ENCODE measurements around the gene GFRA1.

GFRA1 gene

GRCh38 chr10:116270126-116270770 lies 2.8 kb downstream of the GFRA1 start (continued):
- TF ChIP-seq ATF2 (tag by site-specific recombination; IDR thresholded peaks at IDR 0.05; ENCODE audit: low read depth) (no peak), KLF10 (tag by site-specific recombination; IDR thresholded peaks at IDR 0.05) (no peak), ZNF776 (tag by site-specific recombination; IDR thresholded peaks at IDR 0.05; ENCODE audit: borderline replicate concordance) (no peak), SALL2 (tag by site-specific recombination; IDR thresholded peaks at IDR 0.05; ENCODE audit: borderline replicate concordance) (no peak), ZNF24 (tag by site-specific recombination; IDR thresholded peaks at IDR 0.05) (no peak), ZNF510 (tag by site-specific recombination; IDR thresholded peaks at IDR 0.05; ENCODE audit: insufficient replicate concordance) (no peak), INSM2 (tag by site-specific recombination; IDR thresholded peaks at IDR 0.05) (no peak), ZNF2 (tag by site-specific recombination; IDR thresholded peaks at IDR 0.05) (no peak)

DNA sequence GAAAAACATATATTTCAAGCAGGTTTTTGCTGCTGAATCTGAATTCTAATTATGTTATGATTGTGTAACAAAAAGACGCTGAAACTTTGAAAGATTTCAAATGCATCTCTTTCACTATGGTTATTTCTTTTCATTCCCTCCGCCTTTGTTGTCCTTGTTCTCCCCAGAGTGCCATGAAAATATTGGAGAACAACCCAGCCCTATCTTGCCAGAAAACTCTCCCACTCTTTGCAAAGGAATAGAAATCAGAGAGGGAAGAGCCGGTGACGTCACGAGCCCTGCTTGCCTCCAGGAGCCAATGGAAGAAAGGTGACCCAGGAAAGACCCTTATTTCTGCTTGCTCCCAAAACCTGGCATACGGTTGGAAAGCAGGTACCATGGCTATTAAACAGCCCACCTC lies 3.4 kb downstream of the GFRA1 start:
- TF ChIP-seq PRDM1 (tag by site-specific recombination; IDR thresholded peaks at IDR 0.05) (no peak), ZSCAN16 (tag by site-specific recombination; IDR thresholded peaks at IDR 0.05) (no peak), ATF2 (tag by site-specific recombination; IDR thresholded peaks at IDR 0.05; ENCODE audit: low read depth) (0 out of 2 replicates have a peak, but pooled peaks have one; percentile 24), ZNF645 (tag by site-specific recombination; IDR thresholded peaks at IDR 0.05) (no peak)
- TF ChIP-seq, protein P1, sequence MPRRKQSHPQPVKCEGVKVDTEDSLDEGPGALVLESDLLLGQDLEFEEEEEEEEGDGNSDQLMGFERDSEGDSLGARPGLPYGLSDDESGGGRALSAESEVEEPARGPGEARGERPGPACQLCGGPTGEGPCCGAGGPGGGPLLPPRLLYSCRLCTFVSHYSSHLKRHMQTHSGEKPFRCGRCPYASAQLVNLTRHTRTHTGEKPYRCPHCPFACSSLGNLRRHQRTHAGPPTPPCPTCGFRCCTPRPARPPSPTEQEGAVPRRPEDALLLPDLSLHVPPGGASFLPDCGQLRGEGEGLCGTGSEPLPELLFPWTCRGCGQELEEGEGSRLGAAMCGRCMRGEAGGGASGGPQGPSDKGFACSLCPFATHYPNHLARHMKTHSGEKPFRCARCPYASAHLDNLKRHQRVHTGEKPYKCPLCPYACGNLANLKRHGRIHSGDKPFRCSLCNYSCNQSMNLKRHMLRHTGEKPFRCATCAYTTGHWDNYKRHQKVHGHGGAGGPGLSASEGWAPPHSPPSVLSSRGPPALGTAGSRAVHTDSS (tag by site-specific recombination; IDR thresholded peaks at IDR 0.05) = no peak
- Histone ChIP-seq H3K4me3 (ENCODE audit: low read depth, low read length) (no peak overlapping the region), H3K4me1 (ENCODE audit: control insufficient read depth, insufficient read depth, low read length) (peaks cover 3% of the 10 kb centered on the region; the same call in 1 of the 2 replicates), H3K9me3 (ENCODE audit: control insufficient read depth, insufficient read depth, low read depth, low read length) (no peaks in the 10 kb centered on the region), H3K36me3 (ENCODE audit: control insufficient read depth in 2 of 2, insufficient read depth in 1 of 2, low read length in 2 of 2) (no peaks in the 10 kb centered on the region), H3K27ac (ENCODE audit: extremely low read depth, low read depth, low read length) (no peak overlapping the region)
- ChIA-PET POLR2A (no interaction called here), CTCF (no interaction called here)

DNA sequence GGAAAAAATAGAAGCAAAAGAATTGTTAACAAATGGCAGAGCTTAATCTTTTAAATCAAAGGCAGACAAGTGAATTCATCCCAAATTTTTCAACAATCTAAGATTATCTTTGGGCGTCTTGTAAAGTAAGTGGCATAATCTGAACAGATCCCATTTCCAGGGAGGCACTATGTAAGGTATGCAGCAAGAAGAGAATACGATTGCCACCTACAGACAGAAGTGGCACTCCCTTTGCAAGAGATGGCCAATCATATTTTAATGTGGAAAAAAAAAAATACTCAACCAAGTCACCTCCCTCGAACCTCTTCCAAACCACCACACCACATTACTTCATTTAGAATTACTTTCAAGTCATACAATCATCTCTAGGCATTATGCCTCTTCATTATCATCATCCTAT lies 4.0 kb downstream of the GFRA1 start:
- Histone ChIP-seq H3K4me3 (ENCODE audit: low read depth, low read length) (no peak overlapping the region), H3K27ac (ENCODE audit: extremely low read depth, low read depth, low read length) (no peak overlapping the region), H3K36me3 (ENCODE audit: control insufficient read depth in 2 of 2, insufficient read depth in 1 of 2, low read length in 2 of 2) (no peaks in the 10 kb centered on the region), H3K9me3 (ENCODE audit: control insufficient read depth, insufficient read depth, low read depth, low read length) (no peaks in the 10 kb centered on the region), H3K4me1 (ENCODE audit: control insufficient read depth, insufficient read depth, low read length) (peaks cover 3% of the 10 kb centered on the region; the same call in 1 of the 2 replicates)
- TF ChIP-seq ZNF654 (tag by site-specific recombination; IDR thresholded peaks at IDR 0.05; ENCODE audit: low read depth) (peak; percentile 75), GLIS1 (tag by site-specific recombination; IDR thresholded peaks at IDR 0.05) (peak; percentile 19; the same call in 1 of the 2 replicates), ZNF830 (tag by site-specific recombination; IDR thresholded peaks at IDR 0.05; ENCODE audit: low read depth) (no peak), ZNF394 (tag by site-specific recombination; IDR thresholded peaks at IDR 0.05; ENCODE audit: borderline replicate concordance) (no peak)
- POLR2A ChIA-PET = no interaction called here
- CTCF ChIA-PET = no interaction called here

All from HEK293 (cell line).